SH-SY5Y (cell line): ENCODE measurements around the gene CDH1.

ENCODE experiments used
- GATA2 ChIP-seq: IDR thresholded peaks from 2 replicates; pipeline ENCODE4 v1.6.1; 2011; ENCODE audit warnings: mild to moderate bottlenecking, low read depth, low read length
- GATA3 ChIP-seq: IDR thresholded peaks from 2 replicates; pipeline ENCODE4 v1.6.1; 2011; ENCODE audit warnings: low read depth, mild to moderate bottlenecking, low read length, moderate library complexity

- no peak for TF ChIP-seq GATA2
- no peak for TF ChIP-seq GATA3
These were observed 14.7 kb upstream of the CDH1 start for GRCh38 chr16:68722119-68723024.
